ENCODE results near the gene VCY.
"Not testable (repeated sequence)": the region's sequence is repeated elsewhere in the genome, so short reads cannot be mapped to it uniquely, and the experiment has no call there.

GRCh38 chrY:13986373-13986772 lies at the start of gene VCY:
- TF ChIP-seq EZH2 (optimal IDR thresholded peaks at IDR 0.05; ENCODE audit: low read depth, low read length); CTCF (IDR thresholded peaks at IDR 0.05; ENCODE audit: low read length): not testable (repeated sequence)
